ENCODE results near the gene PHF23.
"Not testable (repeated sequence)": the region's sequence is repeated elsewhere in the genome, so short reads cannot be mapped to it uniquely, and the experiment has no call there.

Gene PHF23

GRCh38 chr17:7258731-7259554, 19.7 kb upstream of the PHF23 start:
- no peak for DNase-seq

GRCh38 chr17:7256766-7257456, 17.7 kb upstream of the PHF23 start:
- DNase-seq, result no peak

- no peak for DNase-seq
Observed at GRCh38 chr17:7254511-7254910, 15.3 kb upstream of the PHF23 start.

- no peak for DNase-seq
Observed at GRCh38 chr17:7253082-7253481, 13.8 kb upstream of the PHF23 start.

GRCh38 chr17:7252176-7253043, 13.2 kb upstream of the PHF23 start, which contains the start of gene ELP5:
TSS of gene ELP5 (plus strand) at chr17:7252215. CDS start at chr17:7252551, 336 bp downstream.
- DNase-seq, result peak; percentile 50

- DNase-seq, result peak; percentile 89
Observed at GRCh38 chr17:7251661-7252175, 12.5 kb upstream of the PHF23 start, which contains the start of gene CTDNEP1. TSS of gene CTDNEP1 (minus strand) at chr17:7251734. CDS start at chr17:7251296, 438 bp downstream.

GRCh38 chr17:7250695-7251627, 11.7 kb upstream of the PHF23 start:
- DNase-seq, result no peak

- no peak for DNase-seq
Observed at GRCh38 chr17:7249830-7250229, 10.6 kb upstream of the PHF23 start.

GRCh38 chr17:7249214-7249613, 10.0 kb upstream of the PHF23 start:
- DNase-seq, result no peak

GRCh38 chr17:7248796-7249195, 9.5 kb upstream of the PHF23 start:
- no peak for DNase-seq

GRCh38 chr17:7246779-7247178, 7.5 kb upstream of the PHF23 start:
- no peak for DNase-seq

GRCh38 chr17:7243838-7244237, 4.6 kb upstream of the PHF23 start:
- DNase-seq, result not testable (repeated sequence)

- DNase-seq, result no peak
Observed at GRCh38 chr17:7243453-7243729, 4.1 kb upstream of the PHF23 start.

GRCh38 chr17:7242717-7243452, 3.6 kb upstream of the PHF23 start:
- DNase-seq, result peak; percentile 81

GRCh38 chr17:7241783-7242716, 2.8 kb upstream of the PHF23 start, which contains the start of gene GABARAP:
TSS of gene GABARAP (minus strand) at chr17:7242449. CDS start at chr17:7242330, 119 bp downstream.
- DNase-seq, result peak; percentile 41

- no peak for DNase-seq
Observed at GRCh38 chr17:7241090-7241733, 2.0 kb upstream of the PHF23 start.

- no peak for DNase-seq
Observed at GRCh38 chr17:7240375-7240774, 1.1 kb upstream of the PHF23 start.

GRCh38 chr17:7238420-7239090, 702 bp downstream of the PHF23 start:
- DNase-seq, result no peak

Measured in NCI-H2029 treated with DMSO at 0.1 percent for 48 hours (cell line).